K562 (cell line): Measurements from ENCODE around the gene NABP1. TPM values are rescaled to one million over a fixed set of nuclear protein-coding genes. Genes with fewer than 3 reads are reported as not detected.
A peak's percentile ranks its signal among the peaks of the same experiment; 100 is the strongest.

Source experiments
- BHLHE40 ChIP-seq: IDR thresholded peaks from 2 replicates; pipeline ENCODE4 v1.6.1; 2011; ENCODE audit warnings: low read length, improper control_type of control experiment
- BRD4 ChIP-seq: fragments of 200-600 bp; sonication (generic); IDR thresholded peaks from 2 replicates; pipeline ENCODE4 v1.6.1; 2017; ENCODE audit warnings: inconsistent platforms
- CBX1 ChIP-seq: sonication (generic); IDR thresholded peaks from 2 replicates; pipeline ENCODE4 v1.6.1; 2016; ENCODE audit warnings: antibody characterized with exemption, low read depth, mild to moderate bottlenecking
- DPF2 ChIP-seq: fragments of 450-650 bp; IDR thresholded peaks from 2 replicates; pipeline ENCODE4 v1.6.1; 2016
- EP300 ChIP-seq: IDR thresholded peaks from 2 replicates; pipeline ENCODE4 v1.6.1; 2012; ENCODE audit warnings: low read length, improper control_type of control experiment
- FOXM1 ChIP-seq, 2 experiments: fragments of 450-650 bp in 1 of 2; sonication (generic) in 1 of 2; formaldehyde crosslinking in 1 of 2; IDR thresholded peaks; 2 replicates each; pipeline versions ENCODE4 v1.6.1 to v1.9.0; 2017 to 2022; ENCODE audit warnings: low read depth in 2 of 2, mild to moderate bottlenecking in 2 of 2, missing genetic modification reagents in 1 of 2, moderate library complexity in 1 of 2
- GABPA ChIP-seq: fragments of 200-800 bp; sonication (Bioruptor generic); conservative IDR thresholded peaks from 2 replicates; pipeline ENCODE4 v1.6.1; 2016; ENCODE audit warnings: low read depth, missing genetic modification characterization, missing compliant biosample characterization
- KAT2B ChIP-seq: IDR thresholded peaks from one replicate; pipeline ENCODE4 v1.6.1; 2012; ENCODE audit warnings: low read depth, mild to moderate bottlenecking, control low read depth, inconsistent platforms, low read length, moderate library complexity
- MAFK ChIP-seq: IDR thresholded peaks from 2 replicates; pipeline ENCODE4 v1.6.1; 2011; ENCODE audit warnings: low read length, improper control_type of control experiment
- MIER1 ChIP-seq: fragments of 450-650 bp; IDR thresholded peaks from 2 replicates; pipeline ENCODE4 v1.6.1; 2016; ENCODE audit warnings: antibody characterized with exemption, mild to moderate bottlenecking, low read depth
- NR2C2 ChIP-seq, 2 experiments: fragments of 200-800 bp in 1 of 2; sonication (Bioruptor generic) in 1 of 2; sonication (generic) in 1 of 2; formaldehyde crosslinking in 1 of 2; IDR thresholded peaks; 2 replicates each; pipeline versions ENCODE4 v1.6.1 to v1.8.0; 2016 to 2022; ENCODE audit warnings: mild to moderate bottlenecking in 1 of 2, missing compliant biosample characterization in 1 of 2, missing genetic modification characterization in 1 of 2, missing genetic modification reagents in 1 of 2
- NR4A1 ChIP-seq, 2 experiments: fragments of 250-450 bp in 1 of 2; fragments of 450-650 bp in 1 of 2; sonication (Bioruptor Pico) in 1 of 2; IDR thresholded peaks; 2 replicates each; pipeline versions ENCODE4 v1.4.0 to v1.6.1; 2016 to 2020; ENCODE audit warnings: mild to moderate bottlenecking in 2 of 2, missing compliant biosample characterization in 1 of 2, missing genetic modification characterization in 1 of 2, moderate library complexity in 1 of 2
- POLR2B ChIP-seq: fragments of 450-650 bp; IDR thresholded peaks from 2 replicates; pipeline ENCODE4 v1.6.1; 2018; ENCODE audit warnings: low read depth; ENCODE audit not compliant: partially characterized antibody
- RAD51 ChIP-seq: fragments of 450-650 bp; IDR thresholded peaks from 2 replicates; pipeline ENCODE4 v1.7.1; 2016; ENCODE audit warnings: low read depth, mild to moderate bottlenecking, borderline replicate concordance
- RBM14 ChIP-seq: fragments of 200-400 bp; formaldehyde crosslinking; IDR thresholded peaks from 2 replicates; pipeline ENCODE4 v1.6.1; 2018; ENCODE audit warnings: low read depth, mild to moderate bottlenecking, low read length, moderate library complexity, borderline replicate concordance; ENCODE audit not compliant: insufficient read depth
- SIRT6 ChIP-seq: IDR thresholded peaks from one replicate; pipeline ENCODE4 v1.6.1; 2012; ENCODE audit warnings: low read depth, mild to moderate bottlenecking, control low read depth, inconsistent platforms, low read length, moderate library complexity
- STAT5B ChIP-seq: fragments of 250-450 bp; sonication (Bioruptor Pico); IDR thresholded peaks from 2 replicates; pipeline ENCODE4 v1.8.0; 2021; ENCODE audit warnings: mild to moderate bottlenecking, inconsistent platforms
- TGIF2 ChIP-seq: sonication (generic); formaldehyde crosslinking; IDR thresholded peaks from 2 replicates; pipeline ENCODE4 v1.8.1; 2022; ENCODE audit warnings: mild to moderate bottlenecking, missing genetic modification reagents, moderate library complexity
- U2AF2 ChIP-seq: fragments of 200-400 bp; formaldehyde crosslinking; optimal IDR thresholded peaks from 2 replicates; pipeline ENCODE3; 2017; ENCODE audit warnings: low read depth, mild to moderate bottlenecking, low read length
- ZNF133 ChIP-seq: fragments of 250-450 bp; sonication (Bioruptor Pico); IDR thresholded peaks from 2 replicates; pipeline ENCODE4 v1.4.0; 2020; ENCODE audit warnings: mild to moderate bottlenecking
- ZNF175 ChIP-seq: fragments of 200-800 bp; sonication (Bioruptor generic); IDR thresholded peaks from 2 replicates; pipeline ENCODE4 v1.6.1; 2016; ENCODE audit warnings: low read depth, mild to moderate bottlenecking, missing genetic modification characterization, missing compliant biosample characterization
- ZNF830 ChIP-seq: fragments of 250-450 bp; sonication (Bioruptor Pico); IDR thresholded peaks from 2 replicates; pipeline ENCODE4 v1.5.0; 2021; ENCODE audit warnings: mild to moderate bottlenecking
- polyA plus RNA-seq, 8 experiments: library from polyadenylated mRNA; depleted of rRNA in 4 of 8; stranded (reverse) in 5 of 8; unstranded in 3 of 8; fragments of >200 nt; fragmentation: Nextera tagmentation in 2 of 8; fragmentation: Illumina TruSeq in 1 of 8; extraction: Ambion mirVana in 2 of 8; extraction: Trizol in 1 of 8; gene quantifications; 2 replicates each; pipeline versions ENCODE4 v1.2.1 to v1.2.3, GENCODE V29; 2011 to 2014; ENCODE audit warnings: inconsistent platforms in 1 of 8, missing spikeins in 1 of 8
- total RNA-seq, 7 experiments: library from RNA; depleted of rRNA in 6 of 7; stranded (reverse); fragments of >200 nt in 6 of 7; fragmentation: Illumina TruSeq in 2 of 7; extraction: Trizol in 2 of 7; gene quantifications; 2 replicates each; pipeline versions ENCODE4 v1.2.1 to v1.2.3, GENCODE V29; 2011 to 2021; ENCODE audit warnings: low replicate concordance in 1 of 7
- TF ChIP-seq, protein P1 (sequence below): fragments of 450-650 bp; IDR thresholded peaks from 2 replicates; pipeline ENCODE4 v1.6.1; 2016; ENCODE audit warnings: low read depth, mild to moderate bottlenecking, moderate library complexity
- TF ChIP-seq, protein P2 (sequence below), 2 experiments: IDR thresholded peaks in 1 of 2; conservative IDR thresholded peaks in 1 of 2; 2 replicates each; pipeline ENCODE4 v1.6.1; 2016; ENCODE audit warnings: low read depth in 2 of 2, mild to moderate bottlenecking in 1 of 2, missing compliant biosample characterization in 1 of 2, missing genetic modification characterization in 1 of 2, moderate library complexity in 1 of 2

The NABP1 gene
- total and polyA plus RNA-seq, 9 of the 15 experiments (the other 6 are each of a cell fraction or from before 2014, with no cell fraction given) = 12.8 to 44.0 (median 20.2) TPM

DNA sequence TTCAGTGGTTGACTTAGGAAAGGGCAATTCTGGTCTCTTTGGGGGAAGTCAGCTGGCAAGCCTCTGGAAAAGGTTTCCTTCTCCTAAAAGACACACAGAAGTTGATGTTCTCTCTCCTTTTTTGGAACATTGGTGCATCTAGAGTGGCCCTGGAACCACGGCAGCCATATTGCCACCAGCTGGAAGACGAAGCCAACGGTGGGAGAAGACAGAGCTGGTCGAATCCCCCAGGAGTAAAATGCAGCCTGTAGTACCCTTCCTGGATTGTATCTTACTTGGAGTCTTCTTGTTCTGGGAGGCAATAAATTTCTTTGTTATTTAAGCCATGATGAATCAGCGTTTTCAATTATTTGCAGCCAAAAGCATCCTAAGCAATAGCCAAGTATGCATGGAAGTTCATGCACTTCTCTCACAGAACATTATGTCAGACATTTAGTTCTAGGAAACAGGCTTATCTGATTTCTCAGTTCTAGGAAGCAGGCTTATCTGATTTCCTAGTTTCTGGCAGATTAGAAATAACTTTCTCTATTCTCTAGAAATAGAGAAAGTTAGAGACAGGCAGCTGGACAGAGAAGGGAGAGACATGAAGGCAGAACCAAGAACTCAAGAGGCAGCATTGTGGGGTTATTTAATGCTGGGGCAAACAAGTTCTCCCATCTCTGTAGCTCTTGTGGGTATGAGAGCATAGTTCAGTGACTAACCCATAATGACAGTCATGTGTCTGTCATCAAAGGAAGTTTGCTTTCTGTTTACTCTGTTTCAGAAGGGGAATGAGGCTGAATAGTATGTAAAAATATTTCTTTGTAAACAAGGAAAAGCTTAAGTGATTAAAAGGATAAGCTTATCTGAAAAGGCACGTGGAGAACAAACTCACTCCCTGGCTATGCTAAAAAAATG, 40.5 kb upstream of the NABP1 start (continued):
- no peak; the same call in 1 of the 2 replicates for TF ChIP-seq BHLHE40
- no peak for TF ChIP-seq SIRT6
- no peak for TF ChIP-seq KAT2B
- TF ChIP-seq MAFK = peak; percentile 73
- no peak for TF ChIP-seq TGIF2 (CRISPR knock-in tag)
- no peak for TF ChIP-seq POLR2B
- no peak; the same call in 1 of the 2 replicates for TF ChIP-seq FOXM1 (IDR thresholded peaks at IDR 0.05; ENCODE audit: low read depth)
- no peak for TF ChIP-seq FOXM1 (CRISPR knock-in tag; IDR thresholded peaks at IDR 0.05; ENCODE audit: low read depth)
- TF ChIP-seq, protein P1, sequence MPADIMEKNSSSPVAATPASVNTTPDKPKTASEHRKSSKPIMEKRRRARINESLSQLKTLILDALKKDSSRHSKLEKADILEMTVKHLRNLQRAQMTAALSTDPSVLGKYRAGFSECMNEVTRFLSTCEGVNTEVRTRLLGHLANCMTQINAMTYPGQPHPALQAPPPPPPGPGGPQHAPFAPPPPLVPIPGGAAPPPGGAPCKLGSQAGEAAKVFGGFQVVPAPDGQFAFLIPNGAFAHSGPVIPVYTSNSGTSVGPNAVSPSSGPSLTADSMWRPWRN = 0 out of 2 replicates have a peak, but pooled peaks have one; percentile 34
- TF ChIP-seq RBM14 = no peak
- no peak; the same call in 1 of the 2 replicates for TF ChIP-seq ZNF175 (CRISPR knock-in tag)
- no peak for TF ChIP-seq GABPA
- no peak for TF ChIP-seq NR2C2 (CRISPR knock-in tag; IDR thresholded peaks at IDR 0.05)
- TF ChIP-seq NR2C2 (tag; IDR thresholded peaks at IDR 0.05) = peak; percentile 47
- TF ChIP-seq, protein P2, sequence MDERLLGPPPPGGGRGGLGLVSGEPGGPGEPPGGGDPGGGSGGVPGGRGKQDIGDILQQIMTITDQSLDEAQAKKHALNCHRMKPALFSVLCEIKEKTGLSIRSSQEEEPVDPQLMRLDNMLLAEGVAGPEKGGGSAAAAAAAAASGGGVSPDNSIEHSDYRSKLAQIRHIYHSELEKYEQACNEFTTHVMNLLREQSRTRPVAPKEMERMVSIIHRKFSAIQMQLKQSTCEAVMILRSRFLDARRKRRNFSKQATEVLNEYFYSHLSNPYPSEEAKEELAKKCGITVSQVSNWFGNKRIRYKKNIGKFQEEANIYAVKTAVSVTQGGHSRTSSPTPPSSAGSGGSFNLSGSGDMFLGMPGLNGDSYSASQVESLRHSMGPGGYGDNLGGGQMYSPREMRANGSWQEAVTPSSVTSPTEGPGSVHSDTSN (CRISPR knock-in tag; IDR thresholded peaks at IDR 0.05; ENCODE audit: low read depth) = no peak
- TF ChIP-seq, protein P2 (tag; conservative IDR thresholded peaks at IDR 0.05; ENCODE audit: low read depth) = peak; percentile 78
- TF ChIP-seq U2AF2 = no peak
- no peak; the same call in 1 of the 2 replicates for TF ChIP-seq BRD4
- no peak for TF ChIP-seq ZNF830 (CRISPR knock-in tag)
- no peak for TF ChIP-seq MIER1
- TF ChIP-seq CBX1 = no peak
- no peak for TF ChIP-seq STAT5B (CRISPR knock-in tag)
- TF ChIP-seq NR4A1 (CRISPR knock-in tag; IDR thresholded peaks at IDR 0.05) = no peak
- TF ChIP-seq NR4A1 (tag; IDR thresholded peaks at IDR 0.05) = 0 out of 2 replicates have a peak, but pooled peaks have one; percentile 32
- TF ChIP-seq EP300 = peak; percentile 88
- peak; percentile 97 for TF ChIP-seq DPF2
- TF ChIP-seq RAD51 = no peak
- no peak for TF ChIP-seq ZNF133 (CRISPR knock-in tag)
